Neural progenitor cell (in vitro differentiated cells): Measurements from ENCODE around the gene HSF4. TPM values are rescaled to one million over a fixed set of nuclear protein-coding genes. Genes with fewer than 3 reads are reported as not detected.

Source experiments
- DNase-seq: peaks from one replicate; pipeline ENCODE4 v3.0.0-alpha.2; 2016; ENCODE audit warnings: low spot score
- H2AFZ ChIP-seq: fragments of 200-600 bp; sonication (generic); replicated peaks from 2 replicates; pipeline ENCODE4 v1.6.1; 2016; ENCODE audit warnings: antibody characterized with exemption
- H3F3A ChIP-seq: fragments of 200-600 bp; sonication (generic); 2 replicates; pipeline ENCODE4 v1.6.1; 2016; ENCODE audit warnings: antibody characterized with exemption, low read depth
- H3K27ac ChIP-seq: fragments of 200-600 bp; sonication (generic); 2 replicates; pipeline ENCODE4 v1.5.1; 2016; ENCODE audit warnings: mild to moderate bottlenecking
- H3K27me3 ChIP-seq: fragments of 200-600 bp; sonication (generic); 2 replicates; pipeline ENCODE4 v1.6.1; 2016; ENCODE audit warnings: mild to moderate bottlenecking, moderate library complexity
- H3K36me3 ChIP-seq: fragments of 200-600 bp; sonication (generic); 2 replicates; pipeline ENCODE4 v1.5.1; 2016
- H3K4me1 ChIP-seq: fragments of 200-600 bp; sonication (generic); 2 replicates; pipeline ENCODE4 v1.6.1; 2016; ENCODE audit warnings: mixed run types
- H3K4me2 ChIP-seq: fragments of 200-600 bp; sonication (generic); 2 replicates; pipeline ENCODE4 v1.6.1; 2016
- H3K4me3 ChIP-seq: fragments of 200-600 bp; sonication (generic); 2 replicates; pipeline ENCODE4 v1.5.1; 2016
- H3K79me2 ChIP-seq: fragments of 200-600 bp; sonication (generic); 2 replicates; pipeline ENCODE4 v1.6.1; 2016; ENCODE audit warnings: low read depth
- H3K9ac ChIP-seq: fragments of 200-600 bp; sonication (generic); 2 replicates; pipeline ENCODE4 v1.6.1; 2016
- H3K9me3 ChIP-seq: fragments of 200-600 bp; sonication (generic); 2 replicates; pipeline ENCODE4 v1.5.1; 2016; ENCODE audit warnings: low read depth
- H4K20me1 ChIP-seq: fragments of 200-600 bp; sonication (generic); 2 replicates; pipeline ENCODE4 v1.6.1; 2016; ENCODE audit warnings: low read depth
- H3K27ac Mint-ChIP-seq: 3 replicates; pipeline ENCODE4 v1.8.0; 2021; ENCODE audit warnings: mixed read lengths
- H3K27me3 Mint-ChIP-seq: 2 replicates; pipeline ENCODE4 v1.8.0; 2022; ENCODE audit warnings: low read depth, mild to moderate bottlenecking, inconsistent platforms, moderate library complexity, mixed read lengths; ENCODE audit not compliant: insufficient read depth
- H3K36me3 Mint-ChIP-seq: 3 replicates; pipeline ENCODE4 v1.8.0; 2021; ENCODE audit warnings: mixed read lengths
- H3K4me1 Mint-ChIP-seq: 3 replicates; pipeline ENCODE4 v1.8.0; 2021; ENCODE audit warnings: mixed read lengths
- H3K4me3 Mint-ChIP-seq: 3 replicates; pipeline ENCODE4 v1.8.0; 2021; ENCODE audit warnings: mild to moderate bottlenecking, moderate library complexity, mixed read lengths
- H3K9me3 Mint-ChIP-seq: 3 replicates; pipeline ENCODE4 v1.8.0; 2020; ENCODE audit warnings: mixed read lengths
- CTCF ChIP-seq: fragments of 200-600 bp; sonication (generic); IDR thresholded peaks from 2 replicates; pipeline ENCODE4 v1.5.1; 2017; ENCODE audit warnings: antibody characterized with exemption, mild to moderate bottlenecking
- EZH2 ChIP-seq: fragments of 200-600 bp; sonication (generic); IDR thresholded peaks from 2 replicates; pipeline ENCODE4 v1.6.1; 2017; ENCODE audit warnings: antibody characterized with exemption, mild to moderate bottlenecking, moderate library complexity
- EZH2phosphoT487 ChIP-seq: fragments of 200-600 bp; sonication (generic); IDR thresholded peaks from 2 replicates; pipeline ENCODE4 v1.6.1; 2017; ENCODE audit warnings: antibody characterized with exemption
- total RNA-seq: library from RNA; depleted of rRNA; stranded (reverse); fragments of >200 nt; gene quantifications from 2 replicates; pipeline ENCODE4 v1.2.3, GENCODE V29; 2015; ENCODE audit warnings: low replicate concordance

Gene HSF4
- total RNA-seq, 1 donor from 2014 or later, result not detected

DNA sequence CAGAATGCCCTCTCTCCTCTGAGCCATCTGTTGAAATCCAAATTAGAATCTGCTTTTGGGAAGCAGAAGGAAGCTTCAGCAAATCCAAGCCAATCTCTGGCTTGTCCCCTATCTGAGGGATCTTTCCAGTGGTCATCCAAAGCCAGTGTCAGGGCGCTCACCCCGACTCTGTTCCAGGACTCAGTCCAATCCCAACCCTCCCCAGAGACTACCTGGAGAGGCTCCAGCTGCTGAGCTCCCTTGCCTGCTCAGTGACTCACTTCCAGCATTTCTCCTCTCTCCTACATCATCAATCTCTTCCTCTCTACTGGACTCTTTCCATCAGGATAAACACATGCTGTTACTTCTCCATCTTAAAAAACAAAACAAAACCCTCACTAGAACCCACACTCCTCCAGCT lies 16.8 kb downstream of the HSF4 start:
- no peak for DNase-seq
- Histone ChIP-seq H3K4me2 (no peak overlapping the region), H3K4me3 (no peak overlapping the region)

GRCh38 chr16:67182288-67182687 lies 17.7 kb downstream of the HSF4 start:
- Histone ChIP-seq H3K27me3 (peaks cover 56% of the 10 kb centered on the region), H3K4me3 (no peak overlapping the region), H3F3A (peaks cover 15% of the 10 kb centered on the region), H3K4me1 (peaks cover 12% of the 10 kb centered on the region), H3K4me2 (peak overlapping the region; percentile 96), H2AFZ (no peak overlapping the region), H3K36me3 (no peaks in the 10 kb centered on the region), H3K9me3 (no peaks in the 10 kb centered on the region), H3K9ac (no peak overlapping the region), H3K27ac (no peak overlapping the region), H3K79me2 (peaks cover 11% of the 10 kb centered on the region), H4K20me1 (peaks cover 57% of the 10 kb centered on the region)
- H3K4me1 Mint-ChIP-seq, result peaks cover 14% of the 10 kb centered on the region
- H3K27me3 Mint-ChIP-seq, result peaks cover 21% of the 10 kb centered on the region
- H3K4me3 Mint-ChIP-seq, result no peak overlapping the region
- H3K27ac Mint-ChIP-seq, result no peak overlapping the region
- peaks cover 1% of the 10 kb centered on the region for H3K36me3 Mint-ChIP-seq
- no peak for DNase-seq
- TF ChIP-seq EZH2 (no peak), EZH2phosphoT487 (no peak), CTCF (no peak)
- H3K9me3 Mint-ChIP-seq, result no peaks in the 10 kb centered on the region

More for the DNA sequence above, 16.8 kb downstream of the HSF4 start:
- Mint-ChIP-seq H3K36me3 (peaks cover 1% of the 10 kb centered on the region), H3K4me3 (no peak overlapping the region), H3K9me3 (no peaks in the 10 kb centered on the region), H3K27me3 (peaks cover 21% of the 10 kb centered on the region), H3K4me1 (peaks cover 14% of the 10 kb centered on the region), H3K27ac (no peak overlapping the region)
- TF ChIP-seq EZH2phosphoT487 (no peak), CTCF (no peak), EZH2 (no peak)
- no peaks in the 10 kb centered on the region for H3K36me3 ChIP-seq
- no peak overlapping the region for H2AFZ ChIP-seq
- H3K9ac ChIP-seq, result no peak overlapping the region
- peaks cover 57% of the 10 kb centered on the region for H3K27me3 ChIP-seq
- H3K4me1 ChIP-seq, result peaks cover 12% of the 10 kb centered on the region
- peaks cover 15% of the 10 kb centered on the region for H3F3A ChIP-seq
- H3K79me2 ChIP-seq, result peaks cover 11% of the 10 kb centered on the region
- H3K27ac ChIP-seq, result no peak overlapping the region
- no peaks in the 10 kb centered on the region for H3K9me3 ChIP-seq
- peaks cover 62% of the 10 kb centered on the region for H4K20me1 ChIP-seq

DNA sequence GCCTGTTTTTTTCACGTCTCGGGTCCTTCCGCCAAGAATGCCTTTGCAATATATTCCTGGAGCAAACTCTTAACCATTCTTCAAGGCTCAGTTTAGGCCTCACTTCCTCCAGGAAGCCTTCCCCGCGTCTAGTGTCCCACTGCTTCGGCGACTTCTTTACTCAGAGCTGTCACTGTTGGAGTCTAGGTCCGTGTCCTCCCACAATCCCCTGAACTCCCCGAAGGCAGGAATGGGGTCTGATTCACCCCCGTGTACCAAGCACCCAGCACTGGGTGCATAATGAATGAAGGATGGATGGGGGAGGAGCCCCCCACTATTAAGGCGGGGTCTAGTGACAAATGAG lies 18.7 kb downstream of the HSF4 start:
- H3K27ac Mint-ChIP-seq, result no peak overlapping the region
- H4K20me1 ChIP-seq, result peaks cover 47% of the 10 kb centered on the region
- H3K9ac ChIP-seq, result no peak overlapping the region
- peaks cover 47% of the 10 kb centered on the region for H3K27me3 ChIP-seq
- TF ChIP-seq EZH2phosphoT487 (no peak), EZH2 (no peak), CTCF (no peak)
- peaks cover 14% of the 10 kb centered on the region for H3K4me1 Mint-ChIP-seq
- H3K36me3 Mint-ChIP-seq, result peaks cover 1% of the 10 kb centered on the region
- peaks cover 19% of the 10 kb centered on the region for H3K27me3 Mint-ChIP-seq
- H3K79me2 ChIP-seq, result peaks cover 11% of the 10 kb centered on the region
- peaks cover 12% of the 10 kb centered on the region for H3K4me1 ChIP-seq
- peaks cover 15% of the 10 kb centered on the region for H3F3A ChIP-seq
- no peak for DNase-seq
- no peak overlapping the region for H3K4me3 Mint-ChIP-seq
- no peaks in the 10 kb centered on the region for H3K36me3 ChIP-seq
- no peak overlapping the region for H3K27ac ChIP-seq
- H3K9me3 Mint-ChIP-seq, result no peaks in the 10 kb centered on the region
- H3K9me3 ChIP-seq, result no peaks in the 10 kb centered on the region
- H3K4me3 ChIP-seq, result peak overlapping the region; percentile 70
- H2AFZ ChIP-seq, result peak overlapping the region; percentile 57
- peak overlapping the region; percentile 96 for H3K4me2 ChIP-seq
